GM21529 (cell line): ENCODE results near the gene CSTPP1.

Experiments
- ATAC-seq: cut with Tn5 transposase; IDR thresholded peaks from one replicate; pipeline ENCODE4 v1.9.1; 2021; ENCODE audit not compliant: unreplicated experiment

CSTPP1 gene

GRCh38 chr11:46936138-46937110 lies at the start of gene CSTPP1:
Gene CSTPP1, plus strand, starts transcription at chr11:46936761. Its CDS starts 45 bp downstream, at chr11:46936806.
- peak; percentile 94 for ATAC-seq

- ATAC-seq, result no peak
Observed at GRCh38 chr11:46888636-46889035, 47.9 kb upstream of the CSTPP1 start.

- ATAC-seq, result no peak
Observed at GRCh38 chr11:46889251-46889650, 47.3 kb upstream of the CSTPP1 start.

GRCh38 chr11:46889689-46890475 lies 46.7 kb upstream of the CSTPP1 start:
- ATAC-seq, result peak; percentile 68

- no peak for ATAC-seq
Observed at GRCh38 chr11:46890665-46891064, 45.9 kb upstream of the CSTPP1 start.

- ATAC-seq, result no peak
Observed at GRCh38 chr11:46892109-46892508, 44.5 kb upstream of the CSTPP1 start.

- no peak for ATAC-seq
Observed at GRCh38 chr11:46892838-46893237, 43.7 kb upstream of the CSTPP1 start.

- no peak for ATAC-seq
Observed at GRCh38 chr11:46894506-46894905, 42.1 kb upstream of the CSTPP1 start.

- ATAC-seq, result no peak
Observed at GRCh38 chr11:46894961-46895360, 41.6 kb upstream of the CSTPP1 start.

GRCh38 chr11:46895821-46896220 lies 40.7 kb upstream of the CSTPP1 start:
- no peak for ATAC-seq

GRCh38 chr11:46896719-46897406 lies 39.7 kb upstream of the CSTPP1 start:
- ATAC-seq, result no peak

GRCh38 chr11:46898396-46899095 lies 38.0 kb upstream of the CSTPP1 start:
- ATAC-seq, result no peak

- ATAC-seq, result no peak
Observed at GRCh38 chr11:46899501-46900025, 37.0 kb upstream of the CSTPP1 start.

- no peak for ATAC-seq
Observed at GRCh38 chr11:46900091-46900746, 36.3 kb upstream of the CSTPP1 start.

GRCh38 chr11:46901156-46901555 lies 35.4 kb upstream of the CSTPP1 start:
- ATAC-seq, result no peak

- ATAC-seq, result no peak
Observed at GRCh38 chr11:46902694-46903093, 33.9 kb upstream of the CSTPP1 start.

GRCh38 chr11:46903846-46904245 lies 32.7 kb upstream of the CSTPP1 start:
- ATAC-seq, result no peak

- no peak for ATAC-seq
Observed at GRCh38 chr11:46905806-46906205, 30.8 kb upstream of the CSTPP1 start.

GRCh38 chr11:46906609-46907041 lies 29.9 kb upstream of the CSTPP1 start:
- ATAC-seq, result no peak

GRCh38 chr11:46907606-46908005 lies 29.0 kb upstream of the CSTPP1 start:
- no peak for ATAC-seq
